Heart left ventricle (tissue), 16 donors: ENCODE data around the gene GAREM1. TPM values are rescaled to one million over a fixed set of nuclear protein-coding genes. Genes with fewer than 3 reads are reported as not detected.

ENCODE experiments used
- ATAC-seq, 4 donors: fragments of 200-7000 bp; cut with Tn5 transposase; one replicate each; pipeline ENCODE4 v1.9.1; 2020 to 2022; ENCODE audit warnings: moderate library complexity in 4 of 4, mild to moderate bottlenecking in 3 of 4, moderate number of reproducible peaks in 1 of 4
- DNase-seq, 5 donors: peaks; one replicate each; pipeline ENCODE4 v3.0.0-alpha.2; 2020
- H3K27ac ChIP-seq, 12 donors: fragments of 200-600 bp; sonication (generic) in 4 of 12; one replicate each; pipeline versions ENCODE4 v1.5.0 to v1.8.0; 2016 to 2022; ENCODE audit warnings: mild to moderate bottlenecking in 2 of 12
- H3K27me3 ChIP-seq, 9 donors: fragments of 200-600 bp; sonication (generic) in 2 of 9; one replicate each; pipeline versions ENCODE4 v1.5.1 to v1.8.0; 2016 to 2022; ENCODE audit warnings: mild to moderate bottlenecking in 3 of 9
- H3K36me3 ChIP-seq, 9 donors: fragments of 200-600 bp; sonication (generic) in 2 of 9; one replicate each; pipeline versions ENCODE4 v1.5.0 to v1.8.0; 2018 to 2022; ENCODE audit warnings: mild to moderate bottlenecking in 2 of 9
- H3K4me1 ChIP-seq, 12 donors: fragments of 200-600 bp; sonication (generic) in 4 of 12; one replicate each; pipeline versions ENCODE4 v1.5.0 to v1.8.0; 2016 to 2022; ENCODE audit warnings: mild to moderate bottlenecking in 3 of 12
- H3K4me3 ChIP-seq, 12 donors: fragments of 200-600 bp; sonication (generic) in 4 of 12; one replicate each; pipeline versions ENCODE4 v1.5.0 to v1.8.0; 2017 to 2022; ENCODE audit warnings: mild to moderate bottlenecking in 9 of 12, moderate library complexity in 4 of 12
- H3K9me3 ChIP-seq, 12 donors: fragments of 200-600 bp; sonication (generic) in 4 of 12; one replicate each; pipeline versions ENCODE4 v1.5.0 to v1.8.0; 2016 to 2022; ENCODE audit warnings: mild to moderate bottlenecking in 1 of 12
- POLR2A ChIP-seq, 2 donors: fragments of 450-650 bp; IDR thresholded peaks; one replicate each; pipeline ENCODE4 v1.6.1; 2017; ENCODE audit warnings: antibody characterized with exemption in 2 of 2, mild to moderate bottlenecking in 2 of 2, moderate library complexity in 2 of 2
- WGBS, 4 donors: extraction: QIAGEN DNeasy Blood & Tissue Kit in 2 of 4; methylation state at CpG; one replicate each; pipeline versions ENCODE4 v1.1.5 to v1.1.7; 2013 to 2018; 5-methylcytosine and 5-hydroxymethylcytosine counted together
- intact Hi-C, 10 donors: fragments of 100-400 bp; cut with DNase I; formaldehyde crosslinking; loops; one replicate each; pipeline versions ENCODE4 v1.11.1 to v1.14.2; 2022
- polyA plus RNA-seq, 2 donors: library from polyadenylated mRNA; stranded (reverse); fragments of 200-250 nt; gene quantifications; one replicate each; pipeline ENCODE4 v1.2.3, GENCODE V29; 2013
- total RNA-seq, 9 donors: library from RNA; depleted of rRNA in 2 of 9; stranded (reverse); fragments of >200 nt in 2 of 9; fragmentation: NEBNext Ultra II Directional in 3 of 9; extraction: Animal tissue kit (Norgen Biotek cat#: 25700) in 3 of 9; gene quantifications; one replicate each; pipeline versions ENCODE4 v1.1.0 to v1.2.4, GENCODE V29; 2016 to 2023
- TF ChIP-seq, protein P1 (sequence below), 12 donors: fragments of 200-600 bp; sonication (generic) in 4 of 12; IDR thresholded peaks; one replicate each; pipeline versions ENCODE4 v1.5.0 to v1.8.0; 2018 to 2022; ENCODE audit warnings: antibody characterized with exemption in 12 of 12, mild to moderate bottlenecking in 5 of 12
- donor health status: ischemic (EF 13 %, LVEDD 7.1; RV severe dilation, severe dysfunction).
- donor health status: healthy with polysubstance abuse.
- donor health status: DM: no; HTN: yes; CAD: no.
- donor health status: DM: no; HTN: no; CAD: no.
- donor health status: ischemic (EF 25% LVEDD 6.9; RV normal size, moderate dysfunction).
- donor health status: ischemic (EF 25% LVEDD 5.7; RV mildly dilated, moderate dysfunction).
- donor health status: healthy.
- donor health status: DM: yes; HTN: yes; CAD: no.
- donor health status: ischemic (EF 35%, LVEDD 5.7; RV mildly dilated, moderate dysfunction).
- donor health status: nonischemic (EF 11% LVEDD 7.7; RV severe dilation, severe dysfunction).
- donor health status: DM: yes; HTN: yes; CAD: no.
- donor health status: PGD.
- donor health status: ischemic (EF 29% LVEDD 5.4; RV normal size, mild dysfunction).
- donor health status: nonischemic (EF 23%, LVEDD 6.1; RV moderate dilation, normal function).

GAREM1 gene
- total and polyA plus RNA-seq, 11 donors: 1.8 to 28.8 (median 13.0) TPM

DNA sequence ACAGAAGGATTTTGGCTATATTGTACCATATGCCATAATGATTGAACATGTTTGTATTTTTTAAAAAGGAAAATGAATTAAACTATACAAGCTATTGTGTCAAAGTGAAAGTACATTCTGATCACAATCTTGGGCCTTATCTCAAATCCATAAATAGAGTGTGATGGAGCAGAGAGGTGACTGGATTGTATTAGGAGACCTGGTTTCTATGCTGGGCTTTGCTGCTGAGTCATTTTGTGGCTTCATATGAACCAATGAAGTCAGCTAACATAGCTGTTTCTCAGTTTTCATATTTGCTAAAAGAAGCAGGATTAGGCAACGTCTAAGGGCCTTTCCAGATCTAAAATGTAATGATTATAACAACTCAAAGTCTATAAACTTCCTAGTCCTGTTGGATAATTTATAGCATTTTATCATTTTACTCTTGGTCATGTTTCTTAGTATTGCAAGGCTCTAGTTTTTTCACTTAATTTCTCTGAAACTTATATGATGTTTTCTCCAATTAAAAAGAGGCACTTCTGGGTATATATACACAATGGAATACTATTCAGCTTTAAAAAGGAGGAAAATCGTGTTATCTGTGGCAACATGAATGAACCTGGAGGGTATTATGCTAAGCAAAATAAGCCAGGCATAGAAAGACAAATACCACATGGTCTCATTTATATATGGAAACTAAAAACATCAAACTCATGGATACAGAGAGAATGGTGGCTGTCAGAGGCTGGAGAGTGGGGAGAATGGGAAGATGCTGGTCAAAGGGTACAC is 168.5 kb downstream of the GAREM1 start:
- ATAC-seq (peak in 3 of 4 donors; percentile 65 to 82 (median 81)), DNase-seq (no peak)
- TF ChIP-seq, protein P1, sequence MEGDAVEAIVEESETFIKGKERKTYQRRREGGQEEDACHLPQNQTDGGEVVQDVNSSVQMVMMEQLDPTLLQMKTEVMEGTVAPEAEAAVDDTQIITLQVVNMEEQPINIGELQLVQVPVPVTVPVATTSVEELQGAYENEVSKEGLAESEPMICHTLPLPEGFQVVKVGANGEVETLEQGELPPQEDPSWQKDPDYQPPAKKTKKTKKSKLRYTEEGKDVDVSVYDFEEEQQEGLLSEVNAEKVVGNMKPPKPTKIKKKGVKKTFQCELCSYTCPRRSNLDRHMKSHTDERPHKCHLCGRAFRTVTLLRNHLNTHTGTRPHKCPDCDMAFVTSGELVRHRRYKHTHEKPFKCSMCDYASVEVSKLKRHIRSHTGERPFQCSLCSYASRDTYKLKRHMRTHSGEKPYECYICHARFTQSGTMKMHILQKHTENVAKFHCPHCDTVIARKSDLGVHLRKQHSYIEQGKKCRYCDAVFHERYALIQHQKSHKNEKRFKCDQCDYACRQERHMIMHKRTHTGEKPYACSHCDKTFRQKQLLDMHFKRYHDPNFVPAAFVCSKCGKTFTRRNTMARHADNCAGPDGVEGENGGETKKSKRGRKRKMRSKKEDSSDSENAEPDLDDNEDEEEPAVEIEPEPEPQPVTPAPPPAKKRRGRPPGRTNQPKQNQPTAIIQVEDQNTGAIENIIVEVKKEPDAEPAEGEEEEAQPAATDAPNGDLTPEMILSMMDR (IDR thresholded peaks at IDR 0.05): no peak
- no peak for TF ChIP-seq POLR2A (IDR thresholded peaks at IDR 0.05)
- peak overlapping the region in 6 of 12 donors; percentile 9 to 44 (median 28) for H3K27ac ChIP-seq
- H3K9me3 ChIP-seq: no peaks in the 10 kb centered on the region
- H3K4me1 ChIP-seq: peaks cover 0 to 29% (median 15%) of the 10 kb centered on the region in 12 donors
- WGBS, 4 donors: 60 to 69% (median 66%) methylated on average over 2 of the region's 2 CpGs
- H3K27me3 ChIP-seq: no peaks in the 10 kb centered on the region
- no peak overlapping the region for H3K4me3 ChIP-seq
- intact Hi-C loops: no loop called here
- no peaks in the 10 kb centered on the region for H3K36me3 ChIP-seq

DNA sequence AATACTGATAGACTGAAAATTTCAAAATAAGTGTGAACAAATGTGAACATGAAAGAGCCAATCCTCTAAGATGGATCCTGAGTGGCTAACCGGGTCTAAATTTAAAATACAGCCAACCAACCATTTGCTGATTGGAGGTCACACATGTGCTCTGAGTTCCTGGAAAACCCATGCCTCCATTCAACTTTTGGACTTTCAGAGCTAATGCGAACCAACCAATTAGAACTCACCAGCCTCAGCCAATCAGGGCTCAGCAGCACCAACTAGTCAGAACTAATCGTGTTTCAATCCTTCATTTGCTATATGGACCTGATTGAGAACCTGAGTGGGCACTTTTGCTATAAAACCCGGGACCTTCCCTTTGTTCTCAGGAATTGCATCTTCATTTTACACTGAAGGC is 169.3 kb downstream of the GAREM1 start:
- intact Hi-C loops: no loop called here
- ATAC-seq (peak in 1 of 4 donors; percentile 6), DNase-seq (no peak)
- no peaks in the 10 kb centered on the region for H3K9me3 ChIP-seq
- H3K27ac ChIP-seq: peak overlapping the region in 3 of 12 donors; percentile 29 to 44 (median 29)
- no peak for TF ChIP-seq POLR2A (IDR thresholded peaks at IDR 0.05)
- TF ChIP-seq, protein P1 (IDR thresholded peaks at IDR 0.05): no peak
- 78 to 88% (median 79%) methylated on average over 4 of the region's 4 CpGs for WGBS, 4 donors
- H3K4me3 ChIP-seq: no peak overlapping the region
- no peaks in the 10 kb centered on the region for H3K36me3 ChIP-seq
- peaks cover 0 to 29% (median 15%) of the 10 kb centered on the region in 12 donors for H3K4me1 ChIP-seq
- H3K27me3 ChIP-seq: no peaks in the 10 kb centered on the region

DNA sequence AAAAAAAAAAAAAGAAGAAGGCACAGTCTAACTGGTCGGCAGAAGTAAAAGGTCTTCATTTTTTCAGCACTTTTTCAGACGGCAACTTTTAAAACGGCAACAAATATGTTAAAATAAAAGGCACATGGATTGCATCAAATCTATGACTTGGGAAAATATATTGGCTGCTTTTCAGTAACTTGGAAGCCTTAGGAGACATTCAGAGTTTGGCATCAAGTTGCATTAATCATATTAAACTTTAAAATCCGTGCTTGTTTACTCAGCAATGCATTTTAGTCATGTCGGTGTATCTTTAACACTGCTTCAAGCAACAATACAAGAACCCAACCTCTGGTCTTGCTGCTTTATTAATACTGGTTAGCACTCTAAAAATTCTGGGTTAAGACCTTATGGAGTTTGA is 169.8 kb downstream of the GAREM1 start:
- ATAC-seq (peak in 1 of 4 donors; percentile 45), DNase-seq (no peak)
- TF ChIP-seq, protein P1 (IDR thresholded peaks at IDR 0.05): no peak
- no peak for TF ChIP-seq POLR2A (IDR thresholded peaks at IDR 0.05)
- H3K36me3 ChIP-seq: no peaks in the 10 kb centered on the region
- H3K4me1 ChIP-seq: peaks cover 0 to 29% (median 15%) of the 10 kb centered on the region in 12 donors
- no peaks in the 10 kb centered on the region for H3K9me3 ChIP-seq
- peak overlapping the region in 3 of 12 donors; percentile 29 to 44 (median 29) for H3K27ac ChIP-seq
- H3K4me3 ChIP-seq: no peak overlapping the region
- H3K27me3 ChIP-seq: no peaks in the 10 kb centered on the region
- 72 to 78% (median 74%) methylated on average over 5 of the region's 5 CpGs for WGBS, 4 donors
- intact Hi-C loops: no loop called here

DNA sequence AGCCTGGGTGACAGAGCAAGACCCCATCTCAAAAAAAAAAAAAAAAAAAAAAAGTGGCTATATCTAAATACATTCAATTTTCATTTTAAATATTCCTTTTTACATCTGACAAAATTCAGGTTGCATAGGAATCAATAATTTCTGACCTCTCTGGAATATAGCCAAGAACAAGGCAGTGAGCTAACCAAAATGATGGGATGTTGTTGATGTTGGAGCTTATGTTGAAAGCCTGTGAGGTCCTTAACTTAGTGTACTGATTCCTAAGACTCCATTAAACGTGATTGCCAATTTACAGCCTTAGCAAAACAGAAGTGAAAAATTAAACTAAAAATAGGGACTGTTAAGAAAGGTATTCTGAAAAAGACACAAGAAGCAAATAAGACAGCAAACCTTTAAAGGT is 171.2 kb downstream of the GAREM1 start:
- ATAC-seq: no peak
- Histone ChIP-seq H3K9me3 (no peaks in the 10 kb centered on the region), H3K36me3 (no peaks in the 10 kb centered on the region), H3K27me3 (no peaks in the 10 kb centered on the region), H3K27ac (no peak overlapping the region), H3K4me1 (peaks cover 0 to 29% (median 15%) of the 10 kb centered on the region in 12 donors), H3K4me3 (no peak overlapping the region)
- TF ChIP-seq, protein P1 (IDR thresholded peaks at IDR 0.05): no peak
- no peak for TF ChIP-seq POLR2A (IDR thresholded peaks at IDR 0.05)
- WGBS, 4 donors: 64 to 76% (median 67%) methylated on average over 1 of the region's 1 CpG
- intact Hi-C loops: loop anchor here in 2 of 10 donors (10.0 kb wide), 2 partner anchors 55 to 145 kb away; no protein-coding TSS in a partner anchor
- no peak for DNase-seq
